GM23248 (cell line): ENCODE results near the gene FGFR2. TPM values are rescaled to one million over a fixed set of nuclear protein-coding genes. Genes with fewer than 3 reads are reported as not detected.

ENCODE experiments used
- DNase-seq: peaks from one replicate; pipeline ENCODE4 v3.0.0-alpha.2; 2015
- H2AFZ ChIP-seq: fragments of 200-600 bp; sonication (generic); 2 replicates; pipeline ENCODE4 v1.6.1; 2016; ENCODE audit warnings: antibody characterized with exemption
- H3F3A ChIP-seq: fragments of 200-600 bp; sonication (generic); 2 replicates; pipeline ENCODE4 v1.6.1; 2016; ENCODE audit warnings: mild to moderate bottlenecking, antibody characterized with exemption, mixed run types; ENCODE audit not compliant: insufficient read depth
- H3K27ac ChIP-seq: fragments of 200-600 bp; sonication (generic); 2 replicates; pipeline ENCODE4 v1.5.1; 2016; ENCODE audit warnings: mild to moderate bottlenecking
- H3K27me3 ChIP-seq: fragments of 200-600 bp; sonication (generic); replicated peaks from 2 replicates; pipeline ENCODE4 v1.6.1; 2016; ENCODE audit warnings: mild to moderate bottlenecking; ENCODE audit not compliant: insufficient read depth
- H3K36me3 ChIP-seq: fragments of 200-600 bp; sonication (generic); 2 replicates; pipeline ENCODE4 v1.6.1; 2016; ENCODE audit warnings: low read depth, mild to moderate bottlenecking
- H3K4me1 ChIP-seq: fragments of 200-600 bp; sonication (generic); 2 replicates; pipeline ENCODE4 v1.6.1; 2016; ENCODE audit warnings: mild to moderate bottlenecking; ENCODE audit not compliant: insufficient read depth
- H3K4me2 ChIP-seq: fragments of 200-600 bp; sonication (generic); one replicate; pipeline ENCODE4 v1.6.1; 2016; ENCODE audit warnings: mild to moderate bottlenecking; ENCODE audit not compliant: unreplicated experiment
- H3K4me3 ChIP-seq: fragments of 200-600 bp; sonication (generic); 2 replicates; pipeline ENCODE4 v1.5.1; 2016; ENCODE audit warnings: mild to moderate bottlenecking
- H3K79me2 ChIP-seq: fragments of 200-600 bp; sonication (generic); 2 replicates; pipeline ENCODE4 v1.6.1; 2016; ENCODE audit warnings: mild to moderate bottlenecking; ENCODE audit not compliant: insufficient read depth
- H3K9ac ChIP-seq: fragments of 200-600 bp; sonication (generic); 2 replicates; pipeline ENCODE4 v1.6.1; 2016; ENCODE audit warnings: mild to moderate bottlenecking
- H3K9me2 ChIP-seq: fragments of 200-600 bp; sonication (generic); 2 replicates; pipeline ENCODE4 v1.6.1; 2016; ENCODE audit warnings: mixed run types, mild to moderate bottlenecking, moderate library complexity; ENCODE audit not compliant: insufficient read depth
- H3K9me3 ChIP-seq: fragments of 200-600 bp; sonication (generic); one replicate; pipeline ENCODE4 v1.6.1; 2017; ENCODE audit warnings: low read depth
- H4K20me1 ChIP-seq: fragments of 200-600 bp; sonication (generic); 2 replicates; pipeline ENCODE4 v1.6.0; 2016; ENCODE audit not compliant: insufficient read depth
- EZH2 ChIP-seq: fragments of 200-600 bp; sonication (generic); IDR thresholded peaks from 2 replicates; pipeline ENCODE4 v1.6.1; 2018; ENCODE audit warnings: antibody characterized with exemption, mild to moderate bottlenecking; ENCODE audit not compliant: insufficient read depth, poor library complexity, severe bottlenecking
- EZH2phosphoT487 ChIP-seq: fragments of 200-600 bp; sonication (generic); IDR thresholded peaks from 2 replicates; pipeline ENCODE4 v1.6.1; 2018; ENCODE audit warnings: antibody characterized with exemption, moderate library complexity, mild to moderate bottlenecking, low read depth; ENCODE audit not compliant: insufficient read depth
- WGBS, 2 experiments: methylation state at CpG; one replicate each; pipeline ENCODE4 v1.1.6; 2015 to 2017; ENCODE audit warnings: low lambda C conversion rate in 2 of 2, low coverage in 1 of 2; ENCODE audit errors: missing lambda C conversion rate in 2 of 2; 5-methylcytosine and 5-hydroxymethylcytosine counted together
- in situ Hi-C: fragments of 300-500 bp; cut with MboI; formaldehyde crosslinking; loops from 2 replicates; pipeline ENCODE4 v1.15.0; 2020
- polyA plus RNA-seq: library from polyadenylated mRNA; unstranded; fragments of >200 nt; fragmentation: Nextera tagmentation; extraction: Ambion mirVana; gene quantifications from 2 replicates; pipeline ENCODE4 v1.2.1, GENCODE V29; 2016
- total RNA-seq: library from RNA; depleted of rRNA; stranded (reverse); fragments of >200 nt; shearing (Covaris generic); gene quantifications from 2 replicates; pipeline ENCODE4 v1.2.3, GENCODE V29; 2014

Gene FGFR2
- total and polyA plus RNA-seq, 2 experiments from 2014 or later = 0.15 TPM; not detected in 1

- no peaks in the 10 kb centered on the region for H4K20me1 ChIP-seq
- H3K9me2 ChIP-seq = no peaks in the 10 kb centered on the region
- DNase-seq = peak; percentile 2
- no peak overlapping the region for H3K4me3 ChIP-seq
- H3K9me3 ChIP-seq = no peaks in the 10 kb centered on the region
- H3K4me1 ChIP-seq = no peaks in the 10 kb centered on the region
- TF ChIP-seq EZH2 = no peak
- no peak for TF ChIP-seq EZH2phosphoT487
- in situ Hi-C loops = no loop called here
- H2AFZ ChIP-seq = no peak overlapping the region
- no peaks in the 10 kb centered on the region for H3F3A ChIP-seq
- H3K79me2 ChIP-seq = no peaks in the 10 kb centered on the region
- H3K27ac ChIP-seq = no peak overlapping the region
- no peak overlapping the region for H3K4me2 ChIP-seq
- no peaks in the 10 kb centered on the region for H3K27me3 ChIP-seq
- no peak overlapping the region for H3K9ac ChIP-seq
- H3K36me3 ChIP-seq = no peaks in the 10 kb centered on the region
- WGBS, 2 experiments = 28 to 34% methylated on average over 8 of the region's 8 CpGs
These were observed 61.8 kb downstream of the FGFR2 start for GRCh38 chr10:121536310-121536913.

DNA sequence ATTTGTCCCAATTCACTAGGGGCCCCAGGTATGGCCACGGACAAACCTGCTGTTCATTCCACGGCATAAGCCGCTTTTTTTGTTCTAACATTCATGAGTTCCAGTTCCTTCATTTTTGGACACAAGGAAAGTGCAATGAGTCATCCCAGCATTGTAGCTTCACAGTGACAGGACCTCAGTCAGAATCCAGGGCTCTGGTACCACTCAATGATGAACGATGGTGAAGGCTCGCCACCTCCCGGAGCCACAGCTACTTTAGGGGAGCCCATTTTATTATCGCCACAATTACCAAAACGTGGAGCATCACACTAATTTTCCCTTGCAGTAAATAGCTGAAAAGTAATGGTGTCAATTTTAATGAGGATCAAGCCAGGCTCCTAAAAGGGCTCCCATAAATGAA is 62.9 kb downstream of the FGFR2 start:
- Histone ChIP-seq H3K4me2 (no peak overlapping the region), H3K9me2 (no peaks in the 10 kb centered on the region), H2AFZ (no peak overlapping the region), H4K20me1 (no peaks in the 10 kb centered on the region), H3K4me1 (no peaks in the 10 kb centered on the region), H3K4me3 (no peak overlapping the region), H3K79me2 (no peaks in the 10 kb centered on the region), H3K27me3 (no peaks in the 10 kb centered on the region), H3K36me3 (no peaks in the 10 kb centered on the region), H3K9ac (no peak overlapping the region), H3K9me3 (no peaks in the 10 kb centered on the region), H3F3A (no peaks in the 10 kb centered on the region), H3K27ac (no peak overlapping the region)
- WGBS, 2 experiments = 46 to 53% methylated on average over 8 of the region's 8 CpGs
- no peak for DNase-seq
- in situ Hi-C loops = no loop called here
- TF ChIP-seq EZH2 (no peak), EZH2phosphoT487 (no peak)

- in situ Hi-C loops = no loop called here
- Histone ChIP-seq H3K27me3 (no peaks in the 10 kb centered on the region), H3K4me1 (no peaks in the 10 kb centered on the region), H3K4me2 (no peak overlapping the region), H3K9me2 (no peaks in the 10 kb centered on the region), H3K36me3 (no peaks in the 10 kb centered on the region), H3K9ac (no peak overlapping the region), H3K9me3 (no peaks in the 10 kb centered on the region), H3K79me2 (no peaks in the 10 kb centered on the region), H2AFZ (no peak overlapping the region), H4K20me1 (no peaks in the 10 kb centered on the region), H3K27ac (no peak overlapping the region), H3F3A (no peaks in the 10 kb centered on the region), H3K4me3 (no peak overlapping the region)
- TF ChIP-seq EZH2phosphoT487 = no peak
- no peak for TF ChIP-seq EZH2
- WGBS, 2 experiments = 59 to 66% methylated on average over 13 of the region's 13 CpGs
- DNase-seq = no peak
These were observed 65.9 kb downstream of the FGFR2 start for GRCh38 chr10:121532292-121532864.

DNA sequence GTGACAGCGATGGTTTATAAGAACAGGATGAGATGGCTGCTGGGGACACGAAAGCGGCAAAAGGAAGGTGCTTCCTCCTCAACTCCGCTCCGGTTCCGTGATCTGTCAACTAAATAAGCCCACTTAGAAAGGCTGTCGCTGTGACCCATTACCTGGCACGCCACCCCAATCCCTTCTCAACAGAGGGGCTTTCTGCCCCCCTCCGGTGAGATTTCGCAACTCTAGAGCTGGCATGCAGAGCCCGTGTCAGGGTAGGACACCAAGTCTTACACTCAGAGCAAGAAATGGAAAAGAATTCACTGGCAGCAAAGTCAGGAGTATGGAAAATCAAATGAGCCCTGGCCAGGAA is 66.4 kb downstream of the FGFR2 start:
- TF ChIP-seq EZH2phosphoT487 (no peak), EZH2 (no peak)
- no peak overlapping the region for H3K4me2 ChIP-seq
- H3K27me3 ChIP-seq = no peaks in the 10 kb centered on the region
- H3K9me2 ChIP-seq = no peaks in the 10 kb centered on the region
- DNase-seq = no peak
- no peak overlapping the region for H3K4me3 ChIP-seq
- no peaks in the 10 kb centered on the region for H3K9me3 ChIP-seq
- no peak overlapping the region for H3K27ac ChIP-seq
- H3K79me2 ChIP-seq = no peaks in the 10 kb centered on the region
- 59% methylated on average over 11 of the region's 11 CpGs for WGBS, 2 experiments
- in situ Hi-C loops = no loop called here
- H3K36me3 ChIP-seq = no peaks in the 10 kb centered on the region
- H2AFZ ChIP-seq = no peak overlapping the region
- no peaks in the 10 kb centered on the region for H4K20me1 ChIP-seq
- no peaks in the 10 kb centered on the region for H3F3A ChIP-seq
- H3K9ac ChIP-seq = no peak overlapping the region
- H3K4me1 ChIP-seq = no peaks in the 10 kb centered on the region
